Body of pancreas (tissue), 4 donors: ENCODE results near the gene INTS15. TPM values are rescaled to one million over a fixed set of nuclear protein-coding genes. Genes with fewer than 3 reads are reported as not detected.
"Not testable (repeated sequence)": the region's sequence is repeated elsewhere in the genome, so short reads cannot be mapped to it uniquely, and the experiment has no call there.

Experiments
- ATAC-seq: fragments of 150-250 bp; one replicate; pipeline ENCODE4 v1.9.1; 2016
- DNase-seq, 4 donors: peaks; one replicate each; pipeline ENCODE4 v3.0.0-alpha.2; 2019
- H3K27ac ChIP-seq, 4 donors: fragments of 200-600 bp; sonication (generic); 1 replicate in 3 of 4; 2 replicates in 1 of 4; pipeline versions ENCODE4 v1.5.1 to v1.6.1; 2016 to 2019; ENCODE audit warnings: mild to moderate bottlenecking in 1 of 4, mixed read lengths in 1 of 4, moderate library complexity in 1 of 4
- H3K27me3 ChIP-seq, 2 donors: fragments of 200-600 bp; sonication (generic); one replicate each; pipeline ENCODE4 v1.6.0; 2016; ENCODE audit warnings: mild to moderate bottlenecking in 1 of 2
- H3K36me3 ChIP-seq, 2 donors: fragments of 200-600 bp; sonication (generic); replicated peaks in 1 of 2; 2 replicates each; pipeline ENCODE4 v1.5.1; 2016; ENCODE audit warnings: low read depth in 2 of 2; ENCODE audit not compliant: insufficient read depth in 1 of 2
- H3K4me1 ChIP-seq: fragments of 200-600 bp; sonication (generic); one replicate; pipeline ENCODE4 v1.6.0; 2016
- H3K4me3 ChIP-seq, 2 donors: fragments of 200-600 bp; sonication (generic); 1 replicate in 1 of 2; 2 replicates in 1 of 2; pipeline ENCODE4 v1.5.1; 2016 to 2019
- H3K9me3 ChIP-seq, 3 donors: fragments of 200-600 bp; sonication (generic); 1 replicate in 2 of 3; 2 replicates in 1 of 3; pipeline ENCODE4 v1.5.1; 2016
- POLR2A ChIP-seq, 3 donors: fragments of 450-650 bp; IDR thresholded peaks; one replicate each; pipeline ENCODE4 v1.6.1; 2016; ENCODE audit warnings: antibody characterized with exemption in 3 of 3, mild to moderate bottlenecking in 2 of 3
- WGBS, 2 donors: methylation state at CpG; one replicate each; pipeline ENCODE4 v1.1.5; 2017; 5-methylcytosine and 5-hydroxymethylcytosine counted together
- intact Hi-C: fragments of 100-400 bp; cut with DNase I; formaldehyde crosslinking; loops from one replicate; pipeline ENCODE4 v1.15.1; 2023
- total RNA-seq, 2 donors: library from RNA; depleted of rRNA; stranded (reverse); fragments of >200 nt; gene quantifications; one replicate each; pipeline ENCODE4 v1.1.0, GENCODE V29; 2016
- TF ChIP-seq, protein P1 (sequence below), 7 experiments: fragments of 450-650 bp in 4 of 7; fragments of 200-600 bp in 3 of 7; sonication (generic) in 3 of 7; IDR thresholded peaks; one replicate each; pipeline ENCODE4 v1.5.1; 2016 to 2019; ENCODE audit warnings: antibody characterized with exemption in 7 of 7

INTS15 gene
- total RNA-seq, 2 donors from 2014 or later: 25.7 to 40.5 TPM

GRCh38 chr7:6577369-6578113, 12.3 kb upstream of the INTS15 start, which contains the start of gene ZDHHC4:
Gene ZDHHC4 (plus strand): TSS chr7:6577454. CDS start chr7:6580562, 3,108 bp downstream.
- intact Hi-C loops: no loop called here

GRCh38 chr7:6578114-6579084, 11.4 kb upstream of the INTS15 start:
- no peak for ATAC-seq
- no peaks in the 10 kb centered on the region for H3K9me3 ChIP-seq
- peaks cover 15% of the 10 kb centered on the region for H3K4me1 ChIP-seq
- no peak overlapping the region for H3K4me3 ChIP-seq
- H3K36me3 ChIP-seq: peaks cover 0 to 8% of the 10 kb centered on the region in 2 donors
- intact Hi-C loops: no loop called here
- peak overlapping the region in 3 of 4 donors; percentile 82 to 97 (median 89) for H3K27ac ChIP-seq
- no peaks in the 10 kb centered on the region for H3K27me3 ChIP-seq
- WGBS, 2 donors: 70 to 78% methylated on average over 16 to 18 of the region's 18 CpGs
- TF ChIP-seq POLR2A (IDR thresholded peaks at IDR 0.05): no peak
- TF ChIP-seq, protein P1, sequence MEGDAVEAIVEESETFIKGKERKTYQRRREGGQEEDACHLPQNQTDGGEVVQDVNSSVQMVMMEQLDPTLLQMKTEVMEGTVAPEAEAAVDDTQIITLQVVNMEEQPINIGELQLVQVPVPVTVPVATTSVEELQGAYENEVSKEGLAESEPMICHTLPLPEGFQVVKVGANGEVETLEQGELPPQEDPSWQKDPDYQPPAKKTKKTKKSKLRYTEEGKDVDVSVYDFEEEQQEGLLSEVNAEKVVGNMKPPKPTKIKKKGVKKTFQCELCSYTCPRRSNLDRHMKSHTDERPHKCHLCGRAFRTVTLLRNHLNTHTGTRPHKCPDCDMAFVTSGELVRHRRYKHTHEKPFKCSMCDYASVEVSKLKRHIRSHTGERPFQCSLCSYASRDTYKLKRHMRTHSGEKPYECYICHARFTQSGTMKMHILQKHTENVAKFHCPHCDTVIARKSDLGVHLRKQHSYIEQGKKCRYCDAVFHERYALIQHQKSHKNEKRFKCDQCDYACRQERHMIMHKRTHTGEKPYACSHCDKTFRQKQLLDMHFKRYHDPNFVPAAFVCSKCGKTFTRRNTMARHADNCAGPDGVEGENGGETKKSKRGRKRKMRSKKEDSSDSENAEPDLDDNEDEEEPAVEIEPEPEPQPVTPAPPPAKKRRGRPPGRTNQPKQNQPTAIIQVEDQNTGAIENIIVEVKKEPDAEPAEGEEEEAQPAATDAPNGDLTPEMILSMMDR (IDR thresholded peaks at IDR 0.05): no peak
- no peak for DNase-seq

More at GRCh38 chr7:6577369-6578113, 12.3 kb upstream of the INTS15 start, which contains the start of gene ZDHHC4:
- Histone ChIP-seq H3K27ac (peak within 1 kb of the TSS; percentile 82 to 97 (median 90)), H3K27me3 (no peaks in the 10 kb centered on the region), H3K36me3 (peaks cover 0 to 4% of the 10 kb centered on the region in 2 donors), H3K9me3 (no peaks in the 10 kb centered on the region), H3K4me1 (peaks cover 15% of the 10 kb centered on the region), H3K4me3 (peak within 1 kb of the TSS; percentile 30 to 52)
- peak; percentile 86 to 90 (median 88) for DNase-seq
- TF ChIP-seq, protein P1 (IDR thresholded peaks at IDR 0.05): peak in 1 of 7 experiments; percentile 14
- peak; percentile 87 to 97 (median 96) for TF ChIP-seq POLR2A (IDR thresholded peaks at IDR 0.05)
- 13 to 16% methylated on average over 38 to 51 of the region's 51 CpGs for WGBS, 2 donors
- ATAC-seq: peak; percentile 96

DNA sequence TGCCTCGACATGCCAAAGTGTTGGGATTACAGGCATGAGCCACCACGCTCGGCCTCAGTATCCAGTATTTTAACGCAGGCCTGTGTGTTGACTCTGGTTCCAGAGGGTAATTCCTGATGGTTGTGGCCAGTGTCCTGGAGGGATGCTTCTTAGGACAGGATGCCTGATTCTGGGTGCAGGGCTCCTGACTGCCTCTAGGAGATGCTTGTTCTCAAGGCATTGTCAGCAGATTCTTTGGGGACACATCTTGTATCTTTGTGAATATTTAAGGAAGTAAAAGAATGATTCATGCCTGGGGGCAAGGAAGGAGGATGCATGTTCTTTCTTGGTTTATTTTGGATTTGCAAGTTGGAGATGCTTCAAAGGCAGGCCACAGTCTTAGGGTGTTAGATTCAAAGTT, 10.4 kb upstream of the INTS15 start:
- no peaks in the 10 kb centered on the region for H3K9me3 ChIP-seq
- intact Hi-C loops: no loop called here
- DNase-seq (no peak), ATAC-seq (no peak)
- TF ChIP-seq POLR2A (IDR thresholded peaks at IDR 0.05): no peak
- TF ChIP-seq, protein P1 (IDR thresholded peaks at IDR 0.05): no peak
- peaks cover 15% of the 10 kb centered on the region for H3K4me1 ChIP-seq
- H3K36me3 ChIP-seq: peaks cover 0 to 10% of the 10 kb centered on the region in 2 donors
- H3K27ac ChIP-seq: no peak overlapping the region
- H3K4me3 ChIP-seq: no peak overlapping the region
- H3K27me3 ChIP-seq: no peaks in the 10 kb centered on the region
- 89 to 96% methylated on average over 3 to 4 of the region's 4 CpGs for WGBS, 2 donors

DNA sequence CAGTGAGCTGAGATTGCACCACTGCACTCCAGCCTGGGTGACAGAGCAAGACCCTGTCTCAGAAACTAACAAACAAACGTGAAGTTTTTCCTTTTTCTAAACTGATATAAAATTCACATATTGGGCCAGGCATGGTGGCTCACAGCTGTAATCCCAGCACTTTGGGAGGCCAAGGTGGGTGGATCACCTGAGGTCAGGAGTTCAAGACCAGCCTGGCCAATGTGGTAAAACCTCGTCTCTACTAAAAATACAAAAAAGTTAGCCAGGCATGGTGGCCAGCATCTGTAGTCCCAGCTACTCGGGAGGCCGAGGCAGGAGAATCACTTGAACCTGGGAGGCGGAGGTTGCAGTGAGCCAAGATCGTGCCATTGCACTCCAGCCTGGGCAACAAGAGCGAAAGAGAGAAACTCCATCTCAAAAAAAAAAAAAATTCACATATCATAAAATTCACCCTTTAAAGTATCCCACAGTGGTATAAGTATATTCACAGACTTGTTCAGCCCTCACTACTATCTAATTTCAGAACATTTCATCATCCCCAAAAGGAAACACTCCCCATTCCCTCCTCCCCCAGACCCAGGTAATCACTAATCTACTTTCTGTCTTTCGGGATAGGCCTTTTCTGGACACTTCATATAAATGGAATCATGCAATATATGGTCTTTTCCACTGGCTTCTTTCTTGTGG, 3.9 kb upstream of the INTS15 start:
- H3K4me3 ChIP-seq, intact Hi-C loops, ATAC-seq, DNase-seq, H3K9me3 ChIP-seq, H3K27me3 ChIP-seq, H3K27ac ChIP-seq: not testable (repeated sequence)
- Histone ChIP-seq H3K36me3 (peaks cover 0 to 14% of the 10 kb centered on the region in 2 donors), H3K4me1 (peaks cover 11% of the 10 kb centered on the region)
- WGBS, 2 donors: 91 to 94% methylated on average over 7 to 8 of the region's 8 CpGs
